HepG2 (cell line): ENCODE measurements around the gene FGFR4.

Experiments
- CREM ChIP-seq, 2 experiments: sonication (generic) in 1 of 2; formaldehyde crosslinking in 1 of 2; IDR thresholded peaks; 2 replicates each; pipeline versions ENCODE4 v1.4.0 to v1.6.1; 2016 to 2020; ENCODE audit warnings: antibody characterized with exemption in 1 of 2, mild to moderate bottlenecking in 1 of 2, missing genetic modification reagents in 1 of 2
- SP1 ChIP-seq, 2 experiments: fragments of 450-650 bp in 1 of 2; sonication (generic) in 1 of 2; formaldehyde crosslinking in 1 of 2; IDR thresholded peaks; 2 replicates each; pipeline versions ENCODE4 v1.4.0 to v1.6.1; 2016 to 2020; ENCODE audit warnings: missing genetic modification reagents in 1 of 2
- SRY ChIP-seq: sonication (generic); formaldehyde crosslinking; IDR thresholded peaks from 2 replicates; pipeline ENCODE4 v1.8.0; 2022; ENCODE audit warnings: mild to moderate bottlenecking, missing genetic modification reagents
- TOE1 ChIP-seq: sonication (generic); formaldehyde crosslinking; IDR thresholded peaks from 2 replicates; pipeline ENCODE4 v1.4.0; 2020; ENCODE audit warnings: mild to moderate bottlenecking, missing genetic modification reagents
- ZNF629 ChIP-seq: sonication (generic); formaldehyde crosslinking; conservative IDR thresholded peaks from 2 replicates; pipeline ENCODE4 v1.5.0; 2020; ENCODE audit warnings: missing genetic modification reagents

DNA sequence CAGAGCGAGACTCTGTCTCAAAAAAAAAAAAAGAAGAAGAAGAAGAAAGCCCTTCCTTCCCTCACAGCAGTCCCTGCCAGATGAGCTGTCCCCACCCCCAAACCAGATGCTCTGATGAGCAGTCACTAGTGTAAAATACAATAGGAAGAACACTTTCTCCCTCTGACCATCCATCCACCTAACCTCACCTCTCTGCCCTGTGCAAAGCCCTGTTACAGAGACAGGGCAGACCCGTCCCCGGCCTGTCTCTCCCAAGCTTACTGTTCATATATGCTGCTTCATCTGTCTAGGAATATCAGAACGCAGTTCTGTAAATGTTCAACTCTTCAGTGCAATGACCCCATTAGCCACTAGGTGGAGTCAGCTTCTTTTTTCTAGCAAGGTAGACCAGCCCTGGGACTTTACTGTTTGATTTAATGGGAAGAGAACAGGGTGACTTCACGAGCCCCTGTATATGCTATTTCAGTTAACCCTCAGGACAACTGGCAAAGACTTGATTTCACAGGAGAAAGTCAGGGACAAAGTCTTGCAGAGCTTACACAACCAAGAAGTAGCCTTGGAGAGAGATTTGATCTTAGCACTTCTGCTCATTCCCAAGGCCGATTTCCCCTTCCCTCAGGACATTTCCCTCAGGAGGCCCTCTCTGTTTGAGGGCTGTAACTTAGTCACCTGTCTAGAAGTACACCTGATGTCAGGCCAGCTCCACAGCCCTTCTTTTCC is 14.9 kb upstream of the FGFR4 start:
- no peak for TF ChIP-seq SP1 (IDR thresholded peaks at IDR 0.05)
- no peak for TF ChIP-seq SP1 (CRISPR knock-in tag; IDR thresholded peaks at IDR 0.05)
- TF ChIP-seq ZNF629 (CRISPR knock-in tag), result no peak; the same call in 1 of the 2 replicates
- TF ChIP-seq TOE1 (CRISPR knock-in tag), result no peak
- no peak for TF ChIP-seq SRY (CRISPR knock-in tag)
- TF ChIP-seq CREM (IDR thresholded peaks at IDR 0.05), result no peak
- TF ChIP-seq CREM (CRISPR knock-in tag; IDR thresholded peaks at IDR 0.05), result no peak
